ENCODE data around the gene ABCA13. TPM values are rescaled to one million over a fixed set of nuclear protein-coding genes. Genes with fewer than 3 reads are reported as not detected.

The ABCA13 gene
- total RNA-seq, 1 donor from 2014 or later = not detected

DNA sequence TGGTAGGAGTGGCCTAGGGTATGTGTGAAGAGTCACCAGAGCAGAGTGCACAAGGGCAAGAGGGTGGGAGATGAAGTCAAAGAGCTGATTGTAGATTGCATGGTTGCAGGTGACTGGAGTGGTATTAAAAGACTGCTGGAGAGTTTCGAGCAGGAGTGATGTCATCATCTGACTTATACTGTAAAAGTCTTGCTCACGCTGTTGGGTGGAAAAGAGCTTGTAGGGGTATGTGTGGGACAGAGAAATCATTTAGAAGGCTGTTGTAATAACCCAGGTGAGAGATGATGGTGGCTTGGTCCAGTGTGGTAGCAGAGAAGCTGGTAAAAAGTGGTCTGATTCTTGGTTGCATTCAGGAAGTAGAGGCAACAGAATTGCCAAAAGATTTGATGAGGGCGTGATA, 184.1 kb downstream of the ABCA13 start:
- Mint-ChIP-seq H3K4me1 (no peaks in the 10 kb centered on the region), H3K4me3 (no peak overlapping the region), H3K9me3 (no peaks in the 10 kb centered on the region), H3K36me3 (no peaks in the 10 kb centered on the region), H3K27me3 (ENCODE audit: insufficient read depth, low read depth) (peaks cover 2% of the 10 kb centered on the region), H3K27ac (no peak overlapping the region)
- Histone ChIP-seq H3K9ac (no peak overlapping the region), H3K4me1 (no peaks in the 10 kb centered on the region), H3K27ac (no peak overlapping the region), H4K20me1 (ENCODE audit: low read depth) (no peaks in the 10 kb centered on the region), H3K4me3 (no peak overlapping the region), H3K9me3 (ENCODE audit: low read depth) (no peaks in the 10 kb centered on the region), H2AFZ (replicated peaks) (no peak overlapping the region), H3K27me3 (no peaks in the 10 kb centered on the region), H3K4me2 (no peak overlapping the region), H3K36me3 (no peaks in the 10 kb centered on the region), H3K79me2 (ENCODE audit: low read depth) (no peaks in the 10 kb centered on the region), H3F3A (ENCODE audit: low read depth) (no peaks in the 10 kb centered on the region)
- no peak for DNase-seq (ENCODE audit: low spot score)
- TF ChIP-seq CTCF (IDR thresholded peaks at IDR 0.05) (no peak), EZH2phosphoT487 (IDR thresholded peaks at IDR 0.05) (no peak), EZH2 (IDR thresholded peaks at IDR 0.05) (no peak)

GRCh38 chr7:48360574-48360973, 189.3 kb downstream of the ABCA13 start:
- H2AFZ ChIP-seq (replicated peaks) = no peak overlapping the region
- Mint-ChIP-seq H3K36me3 (no peaks in the 10 kb centered on the region), H3K4me3 (no peak overlapping the region), H3K4me1 (no peaks in the 10 kb centered on the region), H3K27me3 (ENCODE audit: insufficient read depth, low read depth) (no peaks in the 10 kb centered on the region), H3K9me3 (no peaks in the 10 kb centered on the region), H3K27ac (no peak overlapping the region)
- no peak overlapping the region for H3K4me2 ChIP-seq
- H3K79me2 ChIP-seq (ENCODE audit: low read depth) = no peaks in the 10 kb centered on the region
- H3K4me1 ChIP-seq = no peaks in the 10 kb centered on the region
- no peaks in the 10 kb centered on the region for H3F3A ChIP-seq (ENCODE audit: low read depth)
- H3K27ac ChIP-seq = no peak overlapping the region
- no peak for TF ChIP-seq EZH2 (IDR thresholded peaks at IDR 0.05)
- TF ChIP-seq CTCF (IDR thresholded peaks at IDR 0.05) = no peak
- no peak for TF ChIP-seq EZH2phosphoT487 (IDR thresholded peaks at IDR 0.05)
- no peaks in the 10 kb centered on the region for H3K36me3 ChIP-seq
- DNase-seq (ENCODE audit: low spot score) = no peak
- H3K9ac ChIP-seq = no peak overlapping the region
- no peaks in the 10 kb centered on the region for H3K27me3 ChIP-seq
- no peaks in the 10 kb centered on the region for H4K20me1 ChIP-seq (ENCODE audit: low read depth)
- H3K9me3 ChIP-seq (ENCODE audit: low read depth) = no peaks in the 10 kb centered on the region
- no peak overlapping the region for H3K4me3 ChIP-seq

DNA sequence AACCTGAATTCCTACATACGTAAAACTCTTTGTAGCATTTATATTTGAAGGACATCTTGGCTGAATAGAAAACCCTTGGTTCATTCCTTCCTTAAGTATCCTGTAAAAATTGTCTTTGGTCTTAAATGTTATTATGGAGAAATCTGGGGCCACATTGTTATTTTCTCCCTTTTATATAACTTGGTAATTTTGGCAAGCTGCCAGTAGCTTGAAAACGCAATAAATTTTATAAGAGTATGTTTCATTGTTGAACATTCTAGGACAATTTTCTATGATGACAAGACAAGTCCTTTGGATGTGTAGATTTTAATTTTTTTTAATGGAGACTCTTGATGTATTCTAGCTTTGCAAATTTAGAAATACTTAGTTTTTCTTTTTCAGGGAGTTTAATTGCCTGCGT, 191.9 kb downstream of the ABCA13 start:
- Histone ChIP-seq H3K9me3 (ENCODE audit: low read depth) (no peaks in the 10 kb centered on the region), H2AFZ (replicated peaks) (no peak overlapping the region), H3K27me3 (no peaks in the 10 kb centered on the region), H4K20me1 (ENCODE audit: low read depth) (no peaks in the 10 kb centered on the region), H3K36me3 (no peaks in the 10 kb centered on the region), H3K27ac (no peak overlapping the region), H3K4me3 (no peak overlapping the region), H3K79me2 (ENCODE audit: low read depth) (no peaks in the 10 kb centered on the region), H3K4me1 (no peaks in the 10 kb centered on the region), H3K4me2 (no peak overlapping the region), H3F3A (ENCODE audit: low read depth) (no peaks in the 10 kb centered on the region), H3K9ac (no peak overlapping the region)
- no peak for TF ChIP-seq CTCF (IDR thresholded peaks at IDR 0.05)
- TF ChIP-seq EZH2phosphoT487 (IDR thresholded peaks at IDR 0.05) = no peak
- no peak for TF ChIP-seq EZH2 (IDR thresholded peaks at IDR 0.05)
- H3K27me3 Mint-ChIP-seq (ENCODE audit: insufficient read depth, low read depth) = no peaks in the 10 kb centered on the region
- no peak overlapping the region for H3K4me3 Mint-ChIP-seq
- H3K36me3 Mint-ChIP-seq = no peaks in the 10 kb centered on the region
- H3K9me3 Mint-ChIP-seq = no peaks in the 10 kb centered on the region
- DNase-seq (ENCODE audit: low spot score) = no peak
- no peaks in the 10 kb centered on the region for H3K4me1 Mint-ChIP-seq
- H3K27ac Mint-ChIP-seq = no peak overlapping the region

Data from neural progenitor cell (in vitro differentiated cells).